BJ (cell line): Measurements from ENCODE around the gene SAMD10. TPM values are rescaled to one million over a fixed set of nuclear protein-coding genes. Genes with fewer than 3 reads are reported as not detected.

ENCODE experiments used
- CTCF ChIA-PET: fragments of 350-600 bp; formaldehyde crosslinking; extraction: SDS; loops from one replicate; lab custom pipeline; 2021; ENCODE audit warnings: antibody characterized with exemption, inconsistent platforms; lab: Yijun Ruan, JAX
- POLR2A ChIA-PET: fragments of 300-600 bp; sonication (Branson Sonifier 250); formaldehyde crosslinking; extraction: SDS; loops from one replicate; lab custom pipeline; 2021; ENCODE audit warnings: antibody characterized with exemption; lab: Charles Lee
- DNase-seq: peaks from one replicate; pipeline ENCODE4 v3.0.0-alpha.2; 2011; ENCODE audit warnings: low read depth
- H3K27me3 ChIP-seq: 2 replicates; pipeline ENCODE4 v1.6.0; 2011; ENCODE audit warnings: low read length; ENCODE audit not compliant: control insufficient read depth, insufficient read depth
- H3K36me3 ChIP-seq: 2 replicates; pipeline ENCODE4 v1.5.1; 2011; ENCODE audit warnings: low read length; ENCODE audit not compliant: control insufficient read depth, insufficient read depth
- H3K4me3 ChIP-seq: 2 replicates; pipeline ENCODE4 v1.5.1; 2011; ENCODE audit warnings: low read depth, mild to moderate bottlenecking, control low read depth, low read length
- CTCF ChIP-seq: IDR thresholded peaks from 2 replicates; pipeline ENCODE4 v1.5.1; 2011; ENCODE audit warnings: low read depth, mild to moderate bottlenecking, control low read depth, inconsistent platforms, low read length, moderate library complexity; ENCODE audit not compliant: insufficient read depth
- polyA plus RNA-seq: library from polyadenylated mRNA; depleted of rRNA; stranded (reverse); fragments of >200 nt; gene quantifications from 2 replicates; pipeline ENCODE4 v1.2.3, GENCODE V29; 2011

Gene SAMD10
- polyA plus RNA-seq, 1 experiment, result 1.4 TPM

- H3K27me3 ChIP-seq, result no peaks in the 10 kb centered on the region
- no peak for TF ChIP-seq CTCF
- no peak overlapping the region for H3K4me3 ChIP-seq
- peaks cover 16% of the 10 kb centered on the region for H3K36me3 ChIP-seq
- POLR2A ChIA-PET, result no interaction called here
- no peak for DNase-seq
- CTCF ChIA-PET, result interaction anchor here (0.8 kb wide), 1 partner anchor 27 kb away, joined by 4 read pairs; no protein-coding TSS in a partner anchor
Observed at GRCh38 chr20:64006902-64007301, 27.5 kb upstream of the SAMD10 start.

- no peak for TF ChIP-seq CTCF
- H3K36me3 ChIP-seq, result peaks cover 16% of the 10 kb centered on the region
- CTCF ChIA-PET, result interaction anchor here (0.8 to 3.0 kb wide), 2 partner anchors 26 to 32 kb away, joined by 4 to 7 read pairs; no protein-coding TSS in a partner anchor
- no peak for DNase-seq
- POLR2A ChIA-PET, result no interaction called here
- no peaks in the 10 kb centered on the region for H3K27me3 ChIP-seq
- no peak overlapping the region for H3K4me3 ChIP-seq
Observed at GRCh38 chr20:64006490-64006889, 27.0 kb upstream of the SAMD10 start.

GRCh38 chr20:64005394-64005793, 26.0 kb upstream of the SAMD10 start:
- CTCF ChIA-PET, result interaction anchor here (1.9 to 3.0 kb wide), 2 partner anchors 33 to 64 kb away, joined by 5 to 7 read pairs; no protein-coding TSS in a partner anchor
- Histone ChIP-seq H3K4me3 (no peak overlapping the region), H3K27me3 (no peaks in the 10 kb centered on the region), H3K36me3 (peaks cover 18% of the 10 kb centered on the region)
- POLR2A ChIA-PET, result no interaction called here
- DNase-seq, result no peak
- no peak for TF ChIP-seq CTCF

- no peak overlapping the region for H3K4me3 ChIP-seq
- no peaks in the 10 kb centered on the region for H3K27me3 ChIP-seq
- no peak for TF ChIP-seq CTCF
- peaks cover 23% of the 10 kb centered on the region for H3K36me3 ChIP-seq
- no peak for DNase-seq
- CTCF ChIA-PET, result interaction anchor here (0.8 to 3.0 kb wide), 5 partner anchors 24 to 467 kb away, joined by 3 to 7 read pairs (median 5); partner anchors contain the start of genes PRPF6 and PTK6
- POLR2A ChIA-PET, result no interaction called here
Observed at GRCh38 chr20:64003960-64004725, 24.7 kb upstream of the SAMD10 start.

- H3K36me3 ChIP-seq, result peaks cover 22% of the 10 kb centered on the region
- POLR2A ChIA-PET, result no interaction called here
Observed at GRCh38 chr20:64001607-64002011, 22.2 kb upstream of the SAMD10 start.

More at GRCh38 chr20:64001607-64002011, 22.2 kb upstream of the SAMD10 start:
- no peak for TF ChIP-seq CTCF
- no peak for DNase-seq
- H3K4me3 ChIP-seq, result no peak overlapping the region
- CTCF ChIA-PET, result interaction anchor here (0.7 to 1.2 kb wide), 2 partner anchors 9 to 17 kb away, joined by 3 to 4 read pairs; no protein-coding TSS in a partner anchor
- no peaks in the 10 kb centered on the region for H3K27me3 ChIP-seq
